Measurements from ENCODE around the gene TENT5C.

- TF ChIP-seq TFAP4 (CRISPR knock-in tag; IDR thresholded peaks at IDR 0.05; ENCODE audit: borderline replicate concordance) = no peak
- TF ChIP-seq ZNF274 (IDR thresholded peaks at IDR 0.05; ENCODE audit: borderline replicate concordance, low read depth, low read length) = no peak
Observed at GRCh38 chr1:117578466-117578865, 27.4 kb upstream of the TENT5C start.

Measured in K562 (cell line).